ENCODE data around the gene MTAP.

DNA sequence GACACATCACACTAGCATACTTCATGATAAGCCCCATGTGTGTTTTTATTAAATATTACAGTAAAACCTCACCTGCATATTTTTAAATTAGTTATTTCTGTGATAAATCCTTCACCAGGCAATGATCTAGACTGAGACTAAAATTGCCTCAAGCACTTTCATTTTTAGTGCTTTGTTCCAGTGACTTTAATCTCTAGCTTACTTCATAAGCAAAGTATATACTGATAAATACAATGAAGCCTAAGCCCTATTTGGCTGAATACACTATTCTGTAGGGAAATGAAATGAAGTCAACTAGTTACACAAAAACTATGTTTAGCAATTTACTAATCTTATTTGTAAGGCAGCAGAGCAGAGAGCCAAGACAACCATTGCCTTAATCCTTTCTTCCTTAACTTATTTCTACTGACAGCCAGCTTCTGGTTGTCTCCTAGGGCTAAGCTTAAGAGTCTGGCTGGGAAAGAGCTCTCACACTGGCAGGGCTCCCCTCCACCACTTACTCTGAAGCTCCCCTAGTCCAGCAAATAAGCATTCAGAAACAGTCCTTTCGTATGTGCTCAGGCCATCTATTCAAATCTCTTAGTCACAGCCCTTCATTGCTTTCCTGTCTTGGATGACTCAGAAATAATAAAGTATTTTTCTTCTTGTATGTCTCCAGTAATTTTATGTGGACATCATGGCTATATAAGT lies 31.4 kb upstream of the MTAP start:
- no peak for TF ChIP-seq POLR2A (IDR thresholded peaks at IDR 0.05)
- TF ChIP-seq, protein P1, sequence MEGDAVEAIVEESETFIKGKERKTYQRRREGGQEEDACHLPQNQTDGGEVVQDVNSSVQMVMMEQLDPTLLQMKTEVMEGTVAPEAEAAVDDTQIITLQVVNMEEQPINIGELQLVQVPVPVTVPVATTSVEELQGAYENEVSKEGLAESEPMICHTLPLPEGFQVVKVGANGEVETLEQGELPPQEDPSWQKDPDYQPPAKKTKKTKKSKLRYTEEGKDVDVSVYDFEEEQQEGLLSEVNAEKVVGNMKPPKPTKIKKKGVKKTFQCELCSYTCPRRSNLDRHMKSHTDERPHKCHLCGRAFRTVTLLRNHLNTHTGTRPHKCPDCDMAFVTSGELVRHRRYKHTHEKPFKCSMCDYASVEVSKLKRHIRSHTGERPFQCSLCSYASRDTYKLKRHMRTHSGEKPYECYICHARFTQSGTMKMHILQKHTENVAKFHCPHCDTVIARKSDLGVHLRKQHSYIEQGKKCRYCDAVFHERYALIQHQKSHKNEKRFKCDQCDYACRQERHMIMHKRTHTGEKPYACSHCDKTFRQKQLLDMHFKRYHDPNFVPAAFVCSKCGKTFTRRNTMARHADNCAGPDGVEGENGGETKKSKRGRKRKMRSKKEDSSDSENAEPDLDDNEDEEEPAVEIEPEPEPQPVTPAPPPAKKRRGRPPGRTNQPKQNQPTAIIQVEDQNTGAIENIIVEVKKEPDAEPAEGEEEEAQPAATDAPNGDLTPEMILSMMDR (IDR thresholded peaks at IDR 0.05) = no peak
- TF ChIP-seq POLR2AphosphoS5 (IDR thresholded peaks at IDR 0.05) = no peak
- TF ChIP-seq EP300 (IDR thresholded peaks at IDR 0.05) = no peak

Data from stomach (tissue), 4 donors.